K562 (cell line): ENCODE results near the gene CHPF. TPM values are rescaled to one million over a fixed set of nuclear protein-coding genes. Genes with fewer than 3 reads are reported as not detected.

Experiments used
- ARNT ChIP-seq, 2 experiments: fragments of 450-650 bp; IDR thresholded peaks; 2 replicates each; pipeline ENCODE4 v1.6.1; 2016; ENCODE audit warnings: mild to moderate bottlenecking in 1 of 2
- BACH1 ChIP-seq: fragments of 200-800 bp; sonication (Bioruptor generic); IDR thresholded peaks from 2 replicates; pipeline ENCODE4 v1.6.1; 2016; ENCODE audit warnings: missing genetic modification characterization, missing compliant biosample characterization
- CBFB ChIP-seq: sonication (generic); formaldehyde crosslinking; IDR thresholded peaks from 2 replicates; pipeline ENCODE4 v1.4.0; 2020; ENCODE audit warnings: mild to moderate bottlenecking, missing genetic modification reagents
- CCNT2 ChIP-seq: IDR thresholded peaks from 2 replicates; pipeline ENCODE4 v1.6.1; 2011; ENCODE audit warnings: borderline replicate concordance, low read depth, mild to moderate bottlenecking, moderate library complexity, mixed read lengths, low read length; ENCODE audit not compliant: insufficient read length; ENCODE audit errors: extremely low read depth
- E2F6 ChIP-seq, 2 experiments: IDR thresholded peaks; 2 replicates each; pipeline ENCODE4 v1.6.1; 2011; ENCODE audit warnings: borderline replicate concordance in 1 of 2, control low read depth in 1 of 2, low read depth in 1 of 2, low read length in 1 of 2, mild to moderate bottlenecking in 1 of 2, mixed read lengths in 1 of 2, moderate library complexity in 1 of 2; ENCODE audit not compliant: insufficient read depth in 1 of 2, insufficient read length in 1 of 2, poor library complexity in 1 of 2, severe bottlenecking in 1 of 2; ENCODE audit errors: extremely low read depth in 1 of 2
- ELK3 ChIP-seq: fragments of 450-650 bp; formaldehyde crosslinking; IDR thresholded peaks from 2 replicates; pipeline ENCODE4 v1.4.0; 2020; ENCODE audit warnings: mild to moderate bottlenecking
- ETV6 ChIP-seq, 3 experiments: fragments of 150-350 bp in 1 of 3; sonication (generic) in 1 of 3; formaldehyde crosslinking in 1 of 3; IDR thresholded peaks; 2 replicates each; pipeline versions ENCODE4 v1.6.1 to v1.8.0; 2014 to 2022; ENCODE audit warnings: borderline replicate concordance in 2 of 3, low read depth in 2 of 3, antibody characterized with exemption in 1 of 3, low read length in 1 of 3, mild to moderate bottlenecking in 1 of 3, missing genetic modification reagents in 1 of 3
- HDAC2 ChIP-seq: fragments of 450-650 bp; IDR thresholded peaks from 2 replicates; pipeline ENCODE4 v1.6.1; 2016; ENCODE audit warnings: mild to moderate bottlenecking
- HDGF ChIP-seq: fragments of 450-650 bp; IDR thresholded peaks from 2 replicates; pipeline ENCODE4 v1.6.1; 2016
- HEY1 ChIP-seq: fragments of 250-450 bp; sonication (Bioruptor Pico); IDR thresholded peaks from 2 replicates; pipeline ENCODE4 v1.5.0; 2020; ENCODE audit warnings: mild to moderate bottlenecking, moderate library complexity, borderline replicate concordance
- HNRNPL ChIP-seq: fragments of 200-400 bp; formaldehyde crosslinking; IDR thresholded peaks from 2 replicates; pipeline ENCODE4 v1.6.1; 2017; ENCODE audit warnings: low read depth, mild to moderate bottlenecking, low read length
- MAX ChIP-seq: sonication (generic); formaldehyde crosslinking; IDR thresholded peaks from 2 replicates; pipeline ENCODE4 v1.9.0; 2022; ENCODE audit warnings: mild to moderate bottlenecking, missing genetic modification reagents
- MTA2 ChIP-seq: fragments of 450-650 bp; IDR thresholded peaks from 2 replicates; pipeline ENCODE4 v1.6.1; 2016; ENCODE audit warnings: low read depth
- NR2C1 ChIP-seq, 2 experiments: fragments of 450-650 bp; IDR thresholded peaks; 2 replicates each; pipeline ENCODE4 v1.6.1; 2017; ENCODE audit warnings: mild to moderate bottlenecking in 2 of 2, antibody characterized with exemption in 1 of 2, inconsistent platforms in 1 of 2, missing compliant biosample characterization in 1 of 2, missing genetic modification characterization in 1 of 2
- POLR2G ChIP-seq: fragments of 200-400 bp; formaldehyde crosslinking; IDR thresholded peaks from 2 replicates; pipeline ENCODE4 v1.6.1; 2017; ENCODE audit warnings: low read depth, mild to moderate bottlenecking, antibody characterized with exemption, low read length, moderate library complexity
- POLR3A ChIP-seq: IDR thresholded peaks from 2 replicates; pipeline ENCODE4 v1.6.1; 2011; ENCODE audit warnings: borderline replicate concordance, mild to moderate bottlenecking, moderate library complexity; ENCODE audit not compliant: insufficient read length, insufficient read depth; ENCODE audit errors: extremely low read depth
- PREB ChIP-seq: sonication (generic); formaldehyde crosslinking; IDR thresholded peaks from 2 replicates; pipeline ENCODE4 v1.8.1; 2023; ENCODE audit warnings: mild to moderate bottlenecking, missing genetic modification reagents
- RBFOX2 ChIP-seq: fragments of 200-400 bp; formaldehyde crosslinking; IDR thresholded peaks from 2 replicates; pipeline ENCODE4 v1.6.1; 2017; ENCODE audit warnings: low read depth, mild to moderate bottlenecking, low read length, moderate library complexity
- SIN3B ChIP-seq: fragments of 450-650 bp; IDR thresholded peaks from 2 replicates; pipeline ENCODE4 v1.6.1; 2017; ENCODE audit warnings: low read depth, mild to moderate bottlenecking, moderate library complexity
- TRIM24 ChIP-seq, 2 experiments: fragments of 450-650 bp; IDR thresholded peaks; 2 replicates each; pipeline ENCODE4 v1.6.1; 2016
- WHSC1 ChIP-seq: IDR thresholded peaks from one replicate; pipeline ENCODE4 v1.6.1; 2012; ENCODE audit warnings: low read length, control low read depth, inconsistent platforms
- YY1 ChIP-seq, 3 experiments: IDR thresholded peaks; 2 replicates each; pipeline ENCODE4 v1.6.1; 2011; ENCODE audit warnings: low read length in 2 of 3, mild to moderate bottlenecking in 2 of 3, moderate library complexity in 2 of 3, borderline replicate concordance in 1 of 3, control low read depth in 1 of 3, low read depth in 1 of 3; ENCODE audit not compliant: insufficient read depth in 3 of 3, insufficient replicate concordance in 2 of 3, control insufficient read depth in 1 of 3, insufficient read length in 1 of 3; ENCODE audit errors: extremely low read depth in 1 of 3
- ZNF644 ChIP-seq: fragments of 200-800 bp; sonication (Bioruptor generic); IDR thresholded peaks from 2 replicates; pipeline ENCODE4 v1.6.1; 2016; ENCODE audit warnings: low read depth, missing genetic modification characterization, missing compliant biosample characterization
- ZNF764 ChIP-seq: fragments of 250-450 bp; sonication (Bioruptor Pico); IDR thresholded peaks from 2 replicates; pipeline ENCODE4 v1.4.0; 2020; ENCODE audit warnings: low read depth, mild to moderate bottlenecking, moderate library complexity
- polyA plus RNA-seq, 8 experiments: library from polyadenylated mRNA; depleted of rRNA in 4 of 8; stranded (reverse) in 5 of 8; unstranded in 3 of 8; fragments of >200 nt; fragmentation: Nextera tagmentation in 2 of 8; fragmentation: Illumina TruSeq in 1 of 8; extraction: Ambion mirVana in 2 of 8; extraction: Trizol in 1 of 8; gene quantifications; 2 replicates each; pipeline versions ENCODE4 v1.2.1 to v1.2.3, GENCODE V29; 2011 to 2014; ENCODE audit warnings: inconsistent platforms in 1 of 8, missing spikeins in 1 of 8
- total RNA-seq, 7 experiments: library from RNA; depleted of rRNA in 6 of 7; stranded (reverse); fragments of >200 nt in 6 of 7; fragmentation: Illumina TruSeq in 2 of 7; extraction: Trizol in 2 of 7; gene quantifications; 2 replicates each; pipeline versions ENCODE4 v1.2.1 to v1.2.3, GENCODE V29; 2011 to 2021; ENCODE audit warnings: low replicate concordance in 1 of 7

The CHPF gene
- total and polyA plus RNA-seq, 9 of the 15 experiments (the other 6 are each of a cell fraction or from before 2014, with no cell fraction given) = 0.15 to 57.2 (median 7.9) TPM

GRCh38 chr2:219541611-219542180 is 1.9 kb downstream of the CHPF start (continued):
- TF ChIP-seq ZNF764 (CRISPR knock-in tag) = no peak
- TF ChIP-seq HNRNPL = peak; percentile 91
- no peak for TF ChIP-seq ELK3 (CRISPR knock-in tag)
- TF ChIP-seq YY1 (IDR thresholded peaks at IDR 0.05; ENCODE audit: borderline replicate concordance in 1 of 3, control insufficient read depth in 1 of 3, extremely low read depth in 1 of 3, insufficient read depth in 3 of 3, insufficient read length in 1 of 3, insufficient replicate concordance in 2 of 3, low read depth in 1 of 3, low read length in 2 of 3) = peak in 2 of 3 experiments; percentile 26 to 55
- TF ChIP-seq POLR3A = no peak
- TF ChIP-seq E2F6 (IDR thresholded peaks at IDR 0.05; ENCODE audit: borderline replicate concordance in 1 of 2, extremely low read depth in 1 of 2, insufficient read depth in 1 of 2, insufficient read length in 1 of 2, low read depth in 1 of 2, low read length in 1 of 2, poor library complexity in 1 of 2, severe bottlenecking in 1 of 2) = peak in 1 of 2 experiments; percentile 70
- TF ChIP-seq SIN3B = peak; percentile 73; the same call in 1 of the 2 replicates
- no peak for TF ChIP-seq HDGF
- no peak for TF ChIP-seq NR2C1 (IDR thresholded peaks at IDR 0.05)
- no peak for TF ChIP-seq NR2C1 (tag; IDR thresholded peaks at IDR 0.05)
- TF ChIP-seq TRIM24 (IDR thresholded peaks at IDR 0.05) = no peak
- TF ChIP-seq RBFOX2 = peak; percentile 65
- TF ChIP-seq CBFB (CRISPR knock-in tag) = 0 out of 2 replicates have a peak, but pooled peaks have one; percentile 31
- peak; percentile 97 for TF ChIP-seq MAX (CRISPR knock-in tag)
- no peak for TF ChIP-seq ETV6 (IDR thresholded peaks at IDR 0.05; ENCODE audit: borderline replicate concordance in 1 of 2, low read depth in 2 of 2, low read length in 1 of 2)
- no peak for TF ChIP-seq ETV6 (CRISPR knock-in tag; IDR thresholded peaks at IDR 0.05; ENCODE audit: borderline replicate concordance)
- TF ChIP-seq WHSC1 = no peak
- no peak for TF ChIP-seq ARNT (IDR thresholded peaks at IDR 0.05)
- TF ChIP-seq HDAC2 = peak; percentile 13; the same call in 1 of the 2 replicates
- TF ChIP-seq ZNF644 (tag) = no peak
- no peak for TF ChIP-seq PREB (CRISPR knock-in tag)
- TF ChIP-seq HEY1 (CRISPR knock-in tag) = no peak
- peak; percentile 64 for TF ChIP-seq POLR2G
- no peak for TF ChIP-seq MTA2
- peak; percentile 45 for TF ChIP-seq CCNT2
- no peak for TF ChIP-seq BACH1 (tag)
